Osteoblast (primary cell): ENCODE measurements around the gene CXADR. TPM values are rescaled to one million over a fixed set of nuclear protein-coding genes. Genes with fewer than 3 reads are reported as not detected.

Experiments
- DNase-seq: peaks from one replicate; pipeline ENCODE4 v3.0.0; 2011; ENCODE audit warnings: low spot score, mixed read lengths; ENCODE audit not compliant: insufficient read length; ENCODE audit errors: missing footprints
- H2AFZ ChIP-seq: 2 replicates; pipeline ENCODE4 v1.6.0; 2011; ENCODE audit warnings: mild to moderate bottlenecking, low read length
- H3K27ac ChIP-seq: 2 replicates; pipeline ENCODE4 v1.5.1; 2011; ENCODE audit warnings: mild to moderate bottlenecking, low read depth, low read length, moderate library complexity
- H3K27me3 ChIP-seq: 2 replicates; pipeline ENCODE4 v1.6.0; 2012; ENCODE audit warnings: mild to moderate bottlenecking, control low read depth, inconsistent platforms, low read length, moderate library complexity; ENCODE audit not compliant: insufficient read depth
- H3K36me3 ChIP-seq: 2 replicates; pipeline ENCODE4 v1.5.1; 2011; ENCODE audit warnings: mild to moderate bottlenecking, low read length, control low read depth, moderate library complexity; ENCODE audit not compliant: insufficient read depth
- H3K4me1 ChIP-seq: 2 replicates; pipeline ENCODE4 v1.5.1; 2011; ENCODE audit warnings: mild to moderate bottlenecking, low read length, control low read depth, moderate library complexity; ENCODE audit not compliant: insufficient read depth
- H3K4me2 ChIP-seq: 2 replicates; pipeline ENCODE4 v1.6.0; 2011; ENCODE audit warnings: mild to moderate bottlenecking, low read length; ENCODE audit not compliant: insufficient read depth
- H3K4me3 ChIP-seq: fragments of 200-600 bp; sonication (generic); 3 replicates; pipeline ENCODE4 v1.5.1; 2012; ENCODE audit warnings: mild to moderate bottlenecking, low read length, inconsistent platforms; ENCODE audit not compliant: insufficient read depth
- H3K79me2 ChIP-seq: 2 replicates; pipeline ENCODE4 v1.6.0; 2012; ENCODE audit warnings: mild to moderate bottlenecking, low read length, control low read depth, inconsistent platforms; ENCODE audit not compliant: insufficient read depth
- H3K9me3 ChIP-seq: 2 replicates; pipeline ENCODE4 v1.5.1; 2011; ENCODE audit warnings: low read depth, low read length, control low read depth
- H4K20me1 ChIP-seq: 2 replicates; pipeline ENCODE4 v1.6.0; 2012; ENCODE audit warnings: mild to moderate bottlenecking, low read length, control low read depth; ENCODE audit not compliant: insufficient read depth
- total RNA-seq: library from RNA; depleted of rRNA; stranded (reverse); fragments of >200 nt; gene quantifications from 2 replicates; pipeline ENCODE4 v1.2.3, GENCODE V29; 2012
- TF ChIP-seq, protein P1 (sequence below): IDR thresholded peaks from 2 replicates; pipeline ENCODE4 v1.5.1; 2011; ENCODE audit warnings: mild to moderate bottlenecking, low read depth, low read length, moderate library complexity; ENCODE audit errors: extremely low read depth

The CXADR gene
- total RNA-seq, 1 donor = 0.36 TPM

- DNase-seq = no peak
- Histone ChIP-seq H3K36me3 (peaks cover 49% of the 10 kb centered on the region), H3K9me3 (no peaks in the 10 kb centered on the region), H3K27me3 (no peaks in the 10 kb centered on the region), H3K27ac (no peak overlapping the region), H3K79me2 (peaks cover 10% of the 10 kb centered on the region), H2AFZ (no peak overlapping the region), H3K4me2 (no peak overlapping the region), H3K4me3 (no peak overlapping the region), H3K4me1 (peaks cover 3% of the 10 kb centered on the region), H4K20me1 (no peaks in the 10 kb centered on the region)
- TF ChIP-seq, protein P1, sequence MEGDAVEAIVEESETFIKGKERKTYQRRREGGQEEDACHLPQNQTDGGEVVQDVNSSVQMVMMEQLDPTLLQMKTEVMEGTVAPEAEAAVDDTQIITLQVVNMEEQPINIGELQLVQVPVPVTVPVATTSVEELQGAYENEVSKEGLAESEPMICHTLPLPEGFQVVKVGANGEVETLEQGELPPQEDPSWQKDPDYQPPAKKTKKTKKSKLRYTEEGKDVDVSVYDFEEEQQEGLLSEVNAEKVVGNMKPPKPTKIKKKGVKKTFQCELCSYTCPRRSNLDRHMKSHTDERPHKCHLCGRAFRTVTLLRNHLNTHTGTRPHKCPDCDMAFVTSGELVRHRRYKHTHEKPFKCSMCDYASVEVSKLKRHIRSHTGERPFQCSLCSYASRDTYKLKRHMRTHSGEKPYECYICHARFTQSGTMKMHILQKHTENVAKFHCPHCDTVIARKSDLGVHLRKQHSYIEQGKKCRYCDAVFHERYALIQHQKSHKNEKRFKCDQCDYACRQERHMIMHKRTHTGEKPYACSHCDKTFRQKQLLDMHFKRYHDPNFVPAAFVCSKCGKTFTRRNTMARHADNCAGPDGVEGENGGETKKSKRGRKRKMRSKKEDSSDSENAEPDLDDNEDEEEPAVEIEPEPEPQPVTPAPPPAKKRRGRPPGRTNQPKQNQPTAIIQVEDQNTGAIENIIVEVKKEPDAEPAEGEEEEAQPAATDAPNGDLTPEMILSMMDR = no peak
Measured at GRCh38 chr21:17597680-17598079, 84.8 kb downstream of the CXADR start.

DNA sequence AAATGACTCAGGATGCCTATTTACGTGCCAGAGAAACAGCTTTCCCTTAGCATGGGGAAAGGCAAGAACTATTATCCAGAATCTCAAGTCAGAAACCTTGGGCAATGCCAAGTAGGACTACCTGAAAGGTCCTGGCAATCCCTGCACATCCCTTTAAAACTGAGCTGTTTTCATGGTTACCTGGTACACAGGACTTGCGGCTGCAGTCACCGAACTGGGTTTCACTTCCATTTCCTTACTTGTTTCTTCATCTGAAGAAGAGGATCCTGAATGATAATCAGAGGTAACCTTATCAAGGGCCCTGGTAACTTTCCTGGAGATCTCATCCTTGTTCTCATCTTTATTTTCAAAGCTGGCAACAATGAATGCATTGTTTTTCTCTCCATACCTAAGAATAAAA is 85.6 kb downstream of the CXADR start:
- H3K36me3 ChIP-seq = peaks cover 42% of the 10 kb centered on the region

GRCh38 chr21:17602874-17603273 is 90.0 kb downstream of the CXADR start:
- H3K36me3 ChIP-seq = peaks cover 40% of the 10 kb centered on the region
- no peaks in the 10 kb centered on the region for H3K27me3 ChIP-seq
- peak overlapping the region; percentile 7 for H3K27ac ChIP-seq
- H3K4me2 ChIP-seq = peak overlapping the region; percentile 20
- no peaks in the 10 kb centered on the region for H3K9me3 ChIP-seq
- H4K20me1 ChIP-seq = no peaks in the 10 kb centered on the region
- no peak for DNase-seq
- H2AFZ ChIP-seq = no peak overlapping the region
- TF ChIP-seq, protein P1 = no peak
- no peak overlapping the region for H3K4me3 ChIP-seq
- peaks cover 20% of the 10 kb centered on the region for H3K4me1 ChIP-seq
- peaks cover 48% of the 10 kb centered on the region for H3K79me2 ChIP-seq

More for the DNA sequence above, 85.6 kb downstream of the CXADR start:
- H3K4me1 ChIP-seq = peaks cover 11% of the 10 kb centered on the region
- TF ChIP-seq, protein P1 = no peak
- no peaks in the 10 kb centered on the region for H3K27me3 ChIP-seq
- no peak overlapping the region for H3K4me2 ChIP-seq
- H3K4me3 ChIP-seq = no peak overlapping the region
- H3K79me2 ChIP-seq = peaks cover 14% of the 10 kb centered on the region
- H3K27ac ChIP-seq = no peak overlapping the region
- H4K20me1 ChIP-seq = no peaks in the 10 kb centered on the region
- no peaks in the 10 kb centered on the region for H3K9me3 ChIP-seq
- DNase-seq = no peak
- H2AFZ ChIP-seq = no peak overlapping the region

DNA sequence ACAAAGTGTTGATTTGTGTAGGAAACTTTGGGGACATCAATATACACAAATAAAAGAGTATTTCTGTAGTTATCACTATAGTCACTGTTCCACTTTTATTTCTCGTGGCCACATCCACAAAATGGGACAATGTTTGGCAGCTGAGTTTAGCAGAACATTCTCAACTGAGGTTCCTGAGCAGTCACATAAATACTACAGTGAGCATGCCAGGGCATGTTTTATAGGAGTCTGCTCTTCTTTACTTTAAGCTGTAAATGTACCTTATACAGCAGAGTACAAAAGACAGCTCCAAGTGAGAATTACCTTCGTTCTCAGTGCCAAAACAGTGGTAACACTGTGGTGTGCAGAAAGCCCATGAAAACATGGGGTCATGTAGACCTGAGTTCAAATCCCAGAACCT is 94.8 kb downstream of the CXADR start:
- Histone ChIP-seq H3K4me3 (no peak overlapping the region), H2AFZ (peak overlapping the region; percentile 13), H3K4me1 (peaks cover 31% of the 10 kb centered on the region), H3K9me3 (no peaks in the 10 kb centered on the region), H3K27me3 (no peaks in the 10 kb centered on the region), H3K4me2 (no peak overlapping the region), H3K79me2 (peaks cover 78% of the 10 kb centered on the region), H3K36me3 (peaks cover 26% of the 10 kb centered on the region), H4K20me1 (no peaks in the 10 kb centered on the region), H3K27ac (peak overlapping the region; percentile 34)
- TF ChIP-seq, protein P1 = no peak
- peak; percentile 2 for DNase-seq
